LNCAP (cell line): ENCODE results near the gene PATJ.

Experiments
- TF ChIP-seq, protein P1 (sequence below): fragments of 450-650 bp; IDR thresholded peaks from 2 replicates; pipeline ENCODE4 v1.5.1; 2017; ENCODE audit warnings: mild to moderate bottlenecking

PATJ gene

DNA sequence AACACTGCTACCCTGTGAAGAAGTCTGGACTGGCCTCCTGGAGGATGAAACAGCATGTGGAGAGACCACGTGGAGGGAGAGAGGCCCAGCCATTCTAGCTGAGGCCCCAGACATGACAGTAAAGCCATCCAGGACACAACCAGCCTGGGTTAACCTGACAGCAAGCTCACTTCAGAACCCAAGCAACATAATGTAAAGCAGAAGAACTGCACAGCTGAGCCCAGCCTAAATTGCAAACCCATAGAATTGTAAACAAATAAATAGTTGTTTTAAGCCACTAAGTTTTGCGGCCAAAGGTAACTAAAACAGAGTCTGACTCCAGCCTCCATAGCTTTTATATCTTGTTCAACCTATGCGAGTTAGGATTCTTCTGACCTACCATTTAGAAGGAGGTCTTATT, 355.2 kb downstream of the PATJ start:
- TF ChIP-seq, protein P1, sequence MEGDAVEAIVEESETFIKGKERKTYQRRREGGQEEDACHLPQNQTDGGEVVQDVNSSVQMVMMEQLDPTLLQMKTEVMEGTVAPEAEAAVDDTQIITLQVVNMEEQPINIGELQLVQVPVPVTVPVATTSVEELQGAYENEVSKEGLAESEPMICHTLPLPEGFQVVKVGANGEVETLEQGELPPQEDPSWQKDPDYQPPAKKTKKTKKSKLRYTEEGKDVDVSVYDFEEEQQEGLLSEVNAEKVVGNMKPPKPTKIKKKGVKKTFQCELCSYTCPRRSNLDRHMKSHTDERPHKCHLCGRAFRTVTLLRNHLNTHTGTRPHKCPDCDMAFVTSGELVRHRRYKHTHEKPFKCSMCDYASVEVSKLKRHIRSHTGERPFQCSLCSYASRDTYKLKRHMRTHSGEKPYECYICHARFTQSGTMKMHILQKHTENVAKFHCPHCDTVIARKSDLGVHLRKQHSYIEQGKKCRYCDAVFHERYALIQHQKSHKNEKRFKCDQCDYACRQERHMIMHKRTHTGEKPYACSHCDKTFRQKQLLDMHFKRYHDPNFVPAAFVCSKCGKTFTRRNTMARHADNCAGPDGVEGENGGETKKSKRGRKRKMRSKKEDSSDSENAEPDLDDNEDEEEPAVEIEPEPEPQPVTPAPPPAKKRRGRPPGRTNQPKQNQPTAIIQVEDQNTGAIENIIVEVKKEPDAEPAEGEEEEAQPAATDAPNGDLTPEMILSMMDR: no peak

DNA sequence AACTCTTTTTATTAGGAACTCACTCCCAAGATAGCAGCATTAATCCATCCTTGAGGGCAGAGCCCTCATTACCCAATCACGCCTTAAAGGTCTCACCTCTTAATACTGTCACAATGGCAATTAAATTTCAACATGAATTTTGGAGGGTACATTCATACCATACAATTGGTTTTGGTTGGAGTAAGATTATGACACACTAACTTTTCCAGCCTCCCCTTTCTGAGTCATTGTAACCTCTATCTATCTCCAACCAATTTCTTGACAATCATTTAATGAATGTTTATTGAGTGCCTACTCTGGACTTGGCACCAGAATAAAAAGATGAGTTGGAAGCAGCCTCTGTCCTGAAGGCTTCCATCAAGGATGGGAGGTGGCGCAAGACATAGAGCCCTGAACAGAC, 358.2 kb downstream of the PATJ start:
- TF ChIP-seq, protein P1: no peak

DNA sequence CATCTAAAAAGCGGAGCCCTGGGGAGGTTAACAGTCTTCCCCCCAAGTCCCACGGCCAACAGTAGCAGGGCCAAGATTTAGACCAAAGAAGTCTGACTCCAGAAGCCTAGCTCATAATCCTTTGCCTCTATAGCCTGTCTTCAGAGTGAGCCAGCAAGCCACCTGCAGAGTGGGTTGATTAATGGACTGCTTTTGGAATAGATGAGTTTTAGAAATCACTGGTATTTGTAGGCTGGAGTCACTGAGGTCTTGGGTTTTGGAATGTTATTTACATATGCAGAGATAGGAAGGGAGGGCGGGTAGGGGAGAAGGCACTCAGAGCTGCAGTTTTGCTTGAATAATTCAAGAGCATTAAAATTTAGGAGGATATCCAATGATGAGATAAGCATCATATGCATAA, 361.6 kb downstream of the PATJ start:
- TF ChIP-seq, protein P1: no peak

DNA sequence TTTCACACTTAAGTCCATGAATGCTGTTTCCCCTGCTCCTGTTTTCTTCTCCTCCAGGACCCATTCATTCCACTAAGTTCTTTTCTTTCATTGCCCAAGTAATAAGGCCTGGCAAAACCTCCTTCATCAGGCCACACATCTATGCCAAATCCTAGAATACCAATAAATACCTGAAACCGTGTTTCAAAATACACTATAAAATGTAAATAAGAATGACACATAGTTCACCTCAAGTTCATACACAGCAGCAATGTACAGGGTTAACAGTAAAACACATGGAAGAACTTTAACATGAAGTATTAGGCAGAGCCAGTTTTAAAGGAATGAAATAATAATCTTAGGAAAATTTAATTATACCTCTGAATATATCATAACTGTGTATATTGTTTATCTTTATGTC, 365.6 kb downstream of the PATJ start:
- TF ChIP-seq, protein P1: no peak

DNA sequence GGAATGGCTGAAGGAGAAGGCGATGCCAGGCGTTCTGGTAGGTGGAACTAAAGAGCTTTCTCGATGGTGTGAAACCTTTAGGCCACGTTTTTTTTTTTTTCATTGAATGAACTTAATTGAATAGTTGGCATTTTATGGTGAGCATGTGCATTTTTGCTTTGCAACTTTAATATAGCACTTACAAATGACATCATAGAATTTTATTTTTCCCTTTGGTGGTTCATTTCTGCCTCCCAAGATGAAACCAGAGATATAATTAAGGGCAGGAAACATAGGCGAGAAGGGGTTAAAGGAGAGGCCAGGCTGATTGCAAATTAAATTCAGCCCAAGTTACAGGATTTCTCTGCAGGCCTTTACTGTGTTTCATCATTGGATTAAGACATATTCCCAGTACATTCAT, 366.8 kb downstream of the PATJ start:
- TF ChIP-seq, protein P1: no peak

DNA sequence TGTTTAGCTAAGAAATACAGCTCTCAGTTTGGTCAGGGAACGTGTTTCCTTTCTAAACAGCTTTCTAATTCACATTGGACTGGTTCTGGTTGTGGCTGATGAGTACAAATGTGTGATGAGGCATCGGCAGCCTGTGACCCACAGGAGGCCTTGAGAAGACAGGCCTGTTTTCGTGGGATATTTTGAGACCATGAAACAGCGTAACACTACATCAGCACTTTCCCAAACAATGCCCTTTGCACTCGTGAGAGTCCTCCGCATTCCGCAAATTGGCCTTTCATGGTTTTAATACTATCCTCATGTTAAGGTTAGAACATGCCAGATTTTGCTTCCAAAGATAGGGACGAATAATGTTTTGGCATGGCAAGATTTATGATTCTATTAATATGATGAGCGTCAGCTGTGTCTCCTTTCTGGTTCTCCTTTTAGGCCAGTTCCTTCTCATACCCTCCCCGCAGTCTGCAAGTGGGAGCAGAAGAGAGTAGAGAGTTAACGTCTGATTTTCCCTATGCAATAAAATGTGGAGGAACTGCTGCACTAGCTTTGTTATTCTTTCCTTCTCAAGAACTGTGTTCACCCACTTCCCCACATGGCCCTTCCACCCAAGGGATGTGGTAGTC, 368.0 kb downstream of the PATJ start:
- TF ChIP-seq, protein P1: no peak

DNA sequence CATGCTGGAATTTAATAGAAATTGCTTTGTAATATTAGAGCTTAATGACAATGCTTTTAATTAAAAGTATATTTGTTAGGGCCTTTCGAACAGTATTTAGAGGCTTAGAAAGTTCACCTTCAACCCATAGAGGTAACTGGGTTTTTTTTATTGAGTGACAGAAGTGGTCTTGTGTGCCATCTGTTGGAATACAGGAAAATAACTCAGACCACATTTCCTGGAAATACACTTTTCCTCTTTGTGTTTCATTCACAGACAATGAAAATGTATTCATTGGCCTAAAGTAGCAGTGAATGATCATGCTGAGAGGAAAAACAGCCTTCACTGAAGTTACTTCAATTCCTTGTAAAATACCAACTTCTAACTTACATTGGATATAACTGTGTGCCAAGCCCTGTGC, 368.8 kb downstream of the PATJ start:
- TF ChIP-seq, protein P1: peak; percentile 30; the same call in 1 of the 2 replicates

DNA sequence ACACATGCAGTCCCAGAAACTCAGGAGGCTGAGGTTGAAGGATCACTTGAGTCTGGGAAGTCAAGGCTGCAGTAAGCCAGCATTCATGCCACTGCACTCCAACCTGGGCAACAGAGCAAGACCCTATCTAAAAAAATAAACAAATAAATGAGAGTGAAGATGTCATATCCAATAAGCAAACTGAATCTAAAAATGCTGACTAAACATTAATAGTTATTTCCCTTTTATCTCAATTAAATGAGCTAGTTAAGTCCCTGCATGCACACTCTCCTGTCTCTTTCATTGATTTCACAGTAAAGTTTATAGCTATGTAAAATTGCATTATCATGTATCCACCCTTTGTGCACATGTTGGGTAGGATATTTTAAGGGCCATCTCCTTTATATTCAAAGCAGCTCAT, 371.2 kb downstream of the PATJ start:
- TF ChIP-seq, protein P1: no peak
